ENCODE measurements around the gene KLF18.
A peak's percentile ranks its signal among the peaks of the same experiment; 100 is the strongest.
"Not testable (repeated sequence)": the region's sequence is repeated elsewhere in the genome, so short reads cannot be mapped to it uniquely, and the experiment has no call there.

Gene KLF18

GRCh38 chr1:44129616-44130500 lies 11.6 kb downstream of the KLF18 start:
- DNase-seq (ENCODE audit: low read depth): no peak
- H3K4me3 ChIP-seq (ENCODE audit: low read depth, low read length): no peak overlapping the region

DNA sequence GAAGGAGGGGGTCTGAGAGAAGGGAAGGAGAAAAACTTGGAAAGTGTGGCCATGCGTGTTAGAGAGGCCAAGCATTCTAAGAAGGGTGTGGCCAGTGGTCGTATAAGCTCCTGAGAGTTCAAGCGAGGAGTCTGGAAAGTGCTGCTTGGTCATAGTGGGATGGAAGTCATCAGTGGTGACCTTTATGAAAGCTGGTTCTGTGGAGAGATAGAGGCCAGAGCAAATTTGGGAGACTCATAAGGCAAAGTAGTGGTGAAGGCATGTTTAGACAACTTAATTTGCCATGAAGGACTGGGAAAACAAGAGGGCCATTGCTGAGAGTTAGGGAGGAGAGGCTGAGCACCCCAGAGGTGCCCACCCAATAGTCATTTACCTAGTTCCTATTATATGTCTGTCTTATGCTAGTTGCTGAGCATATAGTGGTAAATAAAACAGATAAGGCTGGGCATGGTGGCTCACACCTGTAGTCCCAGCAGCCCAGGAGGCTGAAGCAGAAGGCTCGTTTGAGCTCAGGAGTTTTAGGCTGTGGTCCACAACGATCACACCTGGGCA lies 21.0 kb downstream of the KLF18 start:
- no peak for DNase-seq (ENCODE audit: low read depth)
- H3K4me3 ChIP-seq (ENCODE audit: low read depth, low read length): no peak overlapping the region

- DNase-seq (ENCODE audit: low read depth): no peak
- H3K4me3 ChIP-seq (ENCODE audit: low read depth, low read length): no peak overlapping the region
These were observed 21.9 kb downstream of the KLF18 start for GRCh38 chr1:44119525-44119924.

DNA sequence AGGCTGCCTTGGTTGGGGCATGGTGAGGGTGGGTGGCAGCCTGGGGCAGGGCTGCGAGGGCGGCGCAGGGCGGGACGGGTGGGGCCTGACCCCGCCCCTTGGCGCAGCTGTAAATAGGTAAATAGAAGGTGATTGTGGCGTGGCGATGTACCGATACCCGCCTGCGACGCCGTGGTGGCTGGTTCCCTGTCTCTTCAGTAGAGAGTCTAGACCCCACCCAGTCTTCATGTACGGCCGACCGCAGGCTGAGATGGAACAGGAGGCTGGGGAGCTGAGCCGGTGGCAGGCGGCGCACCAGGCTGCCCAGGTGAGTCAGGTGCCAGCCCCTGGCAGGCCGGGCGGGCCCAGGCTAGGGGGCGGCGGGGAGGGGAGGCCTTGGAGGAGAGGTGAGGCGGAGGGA lies 22.7 kb downstream of the KLF18 start, which contains the start of gene KLF17:
Gene KLF17 (plus strand): TSS at position 140 of the 400 bp plus-strand sequence. CDS start 87 bp downstream, at position 227.
- H3K4me3 ChIP-seq (ENCODE audit: low read depth, low read length): no peak within 1 kb of the TSS
- no peak for DNase-seq (ENCODE audit: low read depth)

DNA sequence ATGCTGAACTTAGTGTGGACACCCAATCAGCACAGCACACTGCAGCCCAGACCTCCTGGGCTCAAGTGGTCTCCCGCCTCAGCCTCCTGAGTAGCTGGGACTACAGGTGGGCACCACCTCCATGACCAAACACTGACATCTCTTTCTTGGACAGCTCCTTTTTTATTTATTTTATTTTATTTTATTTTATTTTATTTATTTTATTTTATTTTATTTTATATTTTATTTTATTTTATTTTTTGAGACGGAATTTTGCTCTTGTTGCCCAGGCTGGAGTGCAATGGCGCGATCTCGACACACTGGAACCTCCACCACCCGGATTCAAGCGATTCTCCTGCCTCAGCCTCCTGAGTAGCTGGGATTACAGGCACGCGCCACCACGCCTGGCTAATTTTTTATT lies 24.2 kb downstream of the KLF18 start:
- DNase-seq (ENCODE audit: low read depth); H3K4me3 ChIP-seq (ENCODE audit: low read depth, low read length): not testable (repeated sequence)

GRCh38 chr1:44114098-44114497 lies 27.3 kb downstream of the KLF18 start:
- no peak overlapping the region for H3K4me3 ChIP-seq (ENCODE audit: low read depth, low read length)
- DNase-seq (ENCODE audit: low read depth): no peak

- DNase-seq (ENCODE audit: low read depth): no peak
- no peak overlapping the region for H3K4me3 ChIP-seq (ENCODE audit: low read depth, low read length)
These were observed 28.3 kb downstream of the KLF18 start for GRCh38 chr1:44113095-44113609.

- no peak overlapping the region for H3K4me3 ChIP-seq (ENCODE audit: low read depth, low read length)
These were observed 28.9 kb downstream of the KLF18 start for GRCh38 chr1:44112486-44112885.

GRCh38 chr1:44111861-44112260 lies 29.6 kb downstream of the KLF18 start:
- no peak overlapping the region for H3K4me3 ChIP-seq (ENCODE audit: low read depth, low read length)
- no peak for DNase-seq (ENCODE audit: low read depth)

More at GRCh38 chr1:44112486-44112885, 28.9 kb downstream of the KLF18 start:
- no peak for DNase-seq (ENCODE audit: low read depth)

- H3K4me3 ChIP-seq (ENCODE audit: low read depth, low read length): no peak overlapping the region
- no peak for DNase-seq (ENCODE audit: low read depth)
These were observed 30.5 kb downstream of the KLF18 start for GRCh38 chr1:44110916-44111315.

DNA sequence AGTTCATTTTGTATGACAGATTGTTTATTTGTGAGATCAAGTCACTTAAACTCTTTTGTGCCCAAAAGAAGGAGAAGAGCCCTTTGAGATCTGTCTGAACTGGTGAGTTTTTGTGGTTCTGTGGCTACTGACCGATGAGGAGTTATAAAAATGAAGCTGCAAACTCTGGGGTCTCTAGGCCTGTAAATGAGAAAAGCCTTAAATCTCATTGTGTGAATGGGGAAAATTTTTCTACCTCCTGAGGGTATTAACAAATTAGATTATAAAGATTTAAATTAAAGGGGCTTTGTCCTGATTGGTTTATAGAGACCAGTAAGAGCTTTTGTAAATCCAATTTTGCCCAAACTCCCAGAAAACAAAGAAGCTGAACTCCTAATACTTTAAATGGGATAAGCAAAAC lies 32.5 kb downstream of the KLF18 start:
- H3K4me3 ChIP-seq (ENCODE audit: low read depth, low read length): no peak overlapping the region
- DNase-seq (ENCODE audit: low read depth): no peak

- no peak overlapping the region for H3K4me3 ChIP-seq (ENCODE audit: low read depth, low read length)
- peak; percentile 30 for DNase-seq (ENCODE audit: low read depth)
These were observed 33.2 kb downstream of the KLF18 start for GRCh38 chr1:44108241-44108640.

GRCh38 chr1:44105810-44106209 lies 35.6 kb downstream of the KLF18 start:
- H3K4me3 ChIP-seq (ENCODE audit: low read depth, low read length): no peak overlapping the region
- no peak for DNase-seq (ENCODE audit: low read depth)

GRCh38 chr1:44103270-44104131 lies 37.9 kb downstream of the KLF18 start:
- no peak overlapping the region for H3K4me3 ChIP-seq (ENCODE audit: low read depth, low read length)
- DNase-seq (ENCODE audit: low read depth): peak; percentile 6

GRCh38 chr1:44101328-44101727 lies 40.1 kb downstream of the KLF18 start:
- H3K4me3 ChIP-seq (ENCODE audit: low read depth, low read length): no peak overlapping the region
- no peak for DNase-seq (ENCODE audit: low read depth)

DNA sequence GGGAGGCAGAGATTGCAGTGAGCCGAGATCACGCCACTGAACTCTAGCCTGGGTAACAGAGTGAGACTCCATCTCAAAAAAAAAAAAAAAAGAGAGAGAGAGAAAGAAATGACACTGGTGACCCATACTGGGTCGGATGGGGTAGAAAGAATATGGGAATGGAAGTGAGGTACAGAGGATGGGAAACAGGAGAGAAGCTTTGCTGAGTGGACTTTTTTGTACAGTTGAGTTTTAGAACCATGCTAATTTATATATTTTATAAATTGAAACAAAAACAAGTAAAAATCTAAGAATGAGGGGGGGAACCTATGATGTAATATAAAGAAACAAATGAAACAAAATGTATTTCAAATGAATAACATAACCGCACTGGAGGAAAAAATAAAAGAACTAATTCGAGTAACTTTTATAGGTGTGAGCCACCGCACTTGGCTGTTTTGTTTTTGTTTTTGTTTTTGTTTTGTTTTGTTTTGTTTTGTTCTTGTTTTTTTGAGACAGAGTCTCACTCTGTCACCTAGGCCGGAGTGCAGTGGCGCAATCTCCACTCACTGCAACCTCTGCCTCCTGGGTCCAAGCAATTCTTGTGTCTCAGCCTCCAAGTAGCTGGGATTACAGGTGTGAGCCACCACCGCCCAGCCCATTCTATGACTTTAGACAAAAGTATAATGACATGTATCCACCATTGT lies 41.1 kb downstream of the KLF18 start:
- H3K4me3 ChIP-seq (ENCODE audit: low read depth, low read length): no peak overlapping the region
- DNase-seq (ENCODE audit: low read depth): no peak

GRCh38 chr1:44094047-44094446 lies 47.4 kb downstream of the KLF18 start:
- H3K4me3 ChIP-seq (ENCODE audit: low read depth, low read length): no peak overlapping the region
- no peak for DNase-seq (ENCODE audit: low read depth)

DNA sequence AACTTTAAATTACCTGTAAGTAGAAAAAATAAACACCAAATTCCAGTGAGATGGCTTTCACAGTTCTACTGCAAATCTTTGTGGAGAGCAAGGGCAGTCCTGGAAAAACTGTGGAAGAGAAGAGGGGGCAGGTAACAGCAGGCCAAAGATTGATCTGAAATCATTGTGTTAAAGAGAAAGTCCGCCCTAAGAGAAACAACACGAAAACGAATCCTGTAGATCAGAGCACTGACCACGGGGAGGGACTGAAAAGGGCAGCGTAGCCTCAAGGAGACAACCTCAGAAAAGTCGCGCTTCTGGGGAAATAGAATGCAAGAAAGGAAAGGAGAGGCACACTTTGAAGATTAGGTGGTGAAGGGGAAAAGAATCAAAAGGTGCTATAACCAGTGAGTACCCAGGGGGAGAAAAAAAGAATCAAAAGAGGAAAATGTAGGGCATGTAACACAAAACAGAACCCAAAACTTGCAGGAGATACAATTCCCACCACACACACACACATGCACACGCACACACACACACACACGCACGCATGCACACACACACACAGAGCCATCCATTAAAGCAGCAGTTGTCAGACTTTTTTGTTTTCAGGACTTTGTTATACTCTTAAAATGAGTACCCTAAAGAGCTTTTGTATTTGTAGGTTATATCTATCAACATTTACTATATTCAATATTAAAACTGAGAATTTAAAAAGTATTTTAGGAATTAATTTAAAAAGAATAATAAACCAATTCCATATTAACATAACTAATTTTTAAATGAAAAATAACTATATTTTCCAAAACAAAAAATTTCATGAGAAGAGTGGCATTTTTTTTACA lies 50.8 kb downstream of the KLF18 start:
- DNase-seq (ENCODE audit: low read depth): no peak

More for the DNA sequence above, 50.8 kb downstream of the KLF18 start:
- H3K4me3 ChIP-seq (ENCODE audit: low read depth, low read length): no peak overlapping the region
